GM12872 (cell line): Measurements from ENCODE around the gene FBXO31.

ENCODE experiments used
- TF ChIP-seq, protein P1 (sequence below): IDR thresholded peaks from 3 replicates; pipeline ENCODE4 v1.5.1; 2011; ENCODE audit warnings: low read depth, mild to moderate bottlenecking, low read length, moderate library complexity; ENCODE audit not compliant: insufficient read depth

FBXO31 gene

GRCh38 chr16:87393680-87394055 is 10.1 kb upstream of the FBXO31 start:
- TF ChIP-seq, protein P1, sequence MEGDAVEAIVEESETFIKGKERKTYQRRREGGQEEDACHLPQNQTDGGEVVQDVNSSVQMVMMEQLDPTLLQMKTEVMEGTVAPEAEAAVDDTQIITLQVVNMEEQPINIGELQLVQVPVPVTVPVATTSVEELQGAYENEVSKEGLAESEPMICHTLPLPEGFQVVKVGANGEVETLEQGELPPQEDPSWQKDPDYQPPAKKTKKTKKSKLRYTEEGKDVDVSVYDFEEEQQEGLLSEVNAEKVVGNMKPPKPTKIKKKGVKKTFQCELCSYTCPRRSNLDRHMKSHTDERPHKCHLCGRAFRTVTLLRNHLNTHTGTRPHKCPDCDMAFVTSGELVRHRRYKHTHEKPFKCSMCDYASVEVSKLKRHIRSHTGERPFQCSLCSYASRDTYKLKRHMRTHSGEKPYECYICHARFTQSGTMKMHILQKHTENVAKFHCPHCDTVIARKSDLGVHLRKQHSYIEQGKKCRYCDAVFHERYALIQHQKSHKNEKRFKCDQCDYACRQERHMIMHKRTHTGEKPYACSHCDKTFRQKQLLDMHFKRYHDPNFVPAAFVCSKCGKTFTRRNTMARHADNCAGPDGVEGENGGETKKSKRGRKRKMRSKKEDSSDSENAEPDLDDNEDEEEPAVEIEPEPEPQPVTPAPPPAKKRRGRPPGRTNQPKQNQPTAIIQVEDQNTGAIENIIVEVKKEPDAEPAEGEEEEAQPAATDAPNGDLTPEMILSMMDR: no peak

DNA sequence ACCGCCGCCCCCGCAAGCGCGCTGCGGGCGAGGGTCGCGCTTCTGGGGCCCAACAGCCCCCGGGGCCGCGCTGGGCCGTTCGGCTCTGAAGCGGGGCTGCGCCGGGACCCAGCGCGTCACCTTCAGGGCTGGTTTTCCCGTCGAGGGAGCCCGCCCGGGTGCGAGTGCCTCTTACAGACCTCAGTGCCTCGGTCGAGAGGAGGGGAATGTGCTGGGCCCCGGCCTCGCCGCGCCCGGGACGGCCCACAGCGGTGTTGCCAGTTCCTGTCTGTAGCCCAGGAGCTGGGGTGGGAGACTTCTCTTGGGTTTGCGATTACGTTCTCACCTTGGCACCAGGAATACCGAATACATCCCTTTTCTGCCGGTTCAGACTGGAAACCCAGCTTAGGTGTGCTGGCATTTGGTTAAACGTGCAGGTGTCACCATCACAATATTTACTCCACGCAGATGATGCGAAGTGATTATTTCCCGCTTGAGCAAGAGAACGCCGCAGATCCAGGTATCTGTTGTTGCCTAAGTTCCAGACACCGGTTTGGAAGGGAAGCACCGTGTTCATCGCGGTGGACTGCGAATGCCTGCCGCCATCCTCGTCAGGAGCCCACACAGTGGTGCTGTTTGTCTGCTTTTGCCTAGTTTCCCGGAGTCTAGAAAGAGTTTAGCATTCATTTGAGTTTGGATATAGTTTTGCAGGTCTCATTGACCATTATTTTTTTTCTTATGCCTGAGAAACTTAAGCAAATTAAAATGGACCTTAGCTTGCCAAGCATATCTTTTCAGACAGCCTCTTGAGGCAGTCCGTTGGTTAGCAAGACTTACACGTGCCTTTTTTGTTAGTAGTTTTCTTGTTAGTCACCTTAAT is 9.5 kb upstream of the FBXO31 start:
- TF ChIP-seq, protein P1: no peak

- TF ChIP-seq, protein P1: no peak
These were observed 8.6 kb upstream of the FBXO31 start, which contains the start of gene MAP1LC3B for GRCh38 chr16:87391950-87392820. Gene MAP1LC3B, plus strand, starts transcription at chr16:87392336. Its CDS starts 92 bp downstream, at chr16:87392428.

DNA sequence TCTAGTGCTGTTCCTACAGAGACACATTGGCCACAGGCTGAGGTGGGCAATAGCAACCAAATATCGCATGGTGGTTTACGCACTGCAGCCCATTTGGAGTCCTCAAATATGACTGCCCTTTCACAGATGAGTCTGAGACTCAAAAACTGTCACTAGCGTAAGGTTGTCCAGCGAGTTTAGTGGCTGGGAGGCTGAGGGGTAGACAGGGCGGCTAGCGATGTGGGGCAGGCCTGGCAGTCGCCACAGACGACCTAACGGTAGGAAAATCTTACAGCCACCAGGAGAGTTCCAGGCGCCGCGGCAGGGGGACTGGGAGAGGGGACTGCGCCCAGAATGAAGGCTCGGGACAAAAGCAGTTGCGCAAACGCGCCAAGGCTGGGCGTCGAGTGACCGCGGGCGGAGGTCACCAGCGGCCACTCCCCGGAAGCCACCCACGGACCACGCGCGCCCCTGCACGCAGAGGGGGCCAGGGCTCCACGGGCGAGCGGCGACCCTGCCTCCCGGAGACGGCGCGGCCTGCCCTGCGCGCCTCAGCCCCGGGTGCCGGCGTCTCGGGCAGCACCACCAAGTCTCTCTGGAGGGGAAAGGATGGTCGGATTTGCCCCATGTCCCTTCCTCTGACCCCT is 7.9 kb upstream of the FBXO31 start:
- TF ChIP-seq, protein P1: no peak

DNA sequence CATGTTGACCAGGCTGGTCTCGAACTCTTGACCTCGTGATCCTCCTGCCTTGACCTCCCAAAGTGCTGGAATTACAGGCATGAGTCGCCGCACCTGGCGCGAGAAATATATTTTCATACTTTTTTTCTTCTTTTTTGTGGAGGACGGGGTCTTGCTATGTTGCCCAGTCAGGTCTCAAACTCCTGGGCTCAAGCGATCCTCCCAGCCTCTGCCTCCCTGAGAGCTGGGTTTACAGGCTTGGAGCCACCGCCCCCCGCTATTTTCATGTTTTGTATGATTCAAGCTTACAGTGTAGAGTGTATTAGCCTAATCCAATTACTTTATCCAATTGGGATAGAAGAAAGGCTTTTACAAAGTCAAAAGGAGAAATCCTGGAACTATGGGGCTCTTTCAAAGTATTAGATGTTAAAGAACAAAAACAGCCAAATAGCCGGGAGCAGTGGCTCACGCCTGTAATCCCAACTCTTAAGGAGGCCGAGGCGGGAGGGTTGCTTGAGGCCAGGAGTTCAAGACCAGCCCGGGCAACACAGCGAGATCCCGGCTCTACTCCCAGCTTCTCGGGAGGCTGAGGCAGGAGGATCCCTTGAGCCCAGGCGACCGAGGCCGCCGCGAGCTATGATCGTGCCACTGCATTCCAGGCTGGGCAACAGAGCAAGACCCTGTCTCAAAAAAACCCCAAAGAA is 7.2 kb upstream of the FBXO31 start:
- TF ChIP-seq, protein P1: no peak

GRCh38 chr16:87389245-87389644 is 5.7 kb upstream of the FBXO31 start:
- TF ChIP-seq, protein P1: no peak
